Neural cell (in vitro differentiated cells): ENCODE results near the gene POLR2B.
A peak's percentile ranks its signal among the peaks of the same experiment; 100 is the strongest.

Experiments
- EP300 ChIP-seq: fragments of 450-650 bp; conservative IDR thresholded peaks from 2 replicates; pipeline ENCODE4 v1.6.1; 2014; ENCODE audit warnings: antibody characterized with exemption, mild to moderate bottlenecking, moderate library complexity; ENCODE audit not compliant: poor library complexity, severe bottlenecking
- EZH2 ChIP-seq: fragments of 200-600, 300-800 bp; shearing (Covaris generic), sonication (generic); IDR thresholded peaks from 2 replicates; pipeline ENCODE4 v1.6.1; 2014; ENCODE audit warnings: antibody characterized with exemption, low read length, borderline replicate concordance, mild to moderate bottlenecking; ENCODE audit not compliant: insufficient read depth, poor library complexity, severe bottlenecking
- POLR2AphosphoS5 ChIP-seq: IDR thresholded peaks from 2 replicates; pipeline ENCODE4 v1.6.1; 2012
- RAD21 ChIP-seq: fragments of 450-650 bp; conservative IDR thresholded peaks from 2 replicates; pipeline ENCODE4 v1.6.1; 2014; ENCODE audit warnings: antibody characterized with exemption, mild to moderate bottlenecking, moderate library complexity
- TF ChIP-seq, protein P1 (sequence below): fragments of 450-650 bp; IDR thresholded peaks from 2 replicates; pipeline ENCODE4 v1.5.1; 2014; ENCODE audit warnings: antibody characterized with exemption, mild to moderate bottlenecking, moderate library complexity; ENCODE audit not compliant: poor library complexity, severe bottlenecking

DNA sequence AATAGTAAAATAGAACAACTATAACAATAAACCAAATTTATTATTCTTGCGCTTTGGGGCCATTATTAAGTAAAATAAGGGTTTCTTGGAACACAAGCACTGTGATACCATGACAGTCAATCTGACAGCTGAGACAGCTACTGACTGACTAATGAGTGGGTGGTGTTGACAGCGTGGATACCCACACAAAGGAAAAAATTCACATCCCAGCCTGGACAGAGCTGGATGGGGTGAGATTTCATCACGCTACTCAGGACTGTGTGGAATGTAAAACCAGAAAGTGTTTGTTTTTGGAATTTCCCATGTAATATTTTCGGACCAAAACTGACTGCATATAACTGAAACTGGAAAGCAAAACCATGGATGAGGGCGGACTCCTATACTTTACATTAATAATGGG is 82.7 kb downstream of the POLR2B start:
- TF ChIP-seq POLR2AphosphoS5 = peak; percentile 72
- peak; percentile 91 for TF ChIP-seq EP300
- TF ChIP-seq, protein P1, sequence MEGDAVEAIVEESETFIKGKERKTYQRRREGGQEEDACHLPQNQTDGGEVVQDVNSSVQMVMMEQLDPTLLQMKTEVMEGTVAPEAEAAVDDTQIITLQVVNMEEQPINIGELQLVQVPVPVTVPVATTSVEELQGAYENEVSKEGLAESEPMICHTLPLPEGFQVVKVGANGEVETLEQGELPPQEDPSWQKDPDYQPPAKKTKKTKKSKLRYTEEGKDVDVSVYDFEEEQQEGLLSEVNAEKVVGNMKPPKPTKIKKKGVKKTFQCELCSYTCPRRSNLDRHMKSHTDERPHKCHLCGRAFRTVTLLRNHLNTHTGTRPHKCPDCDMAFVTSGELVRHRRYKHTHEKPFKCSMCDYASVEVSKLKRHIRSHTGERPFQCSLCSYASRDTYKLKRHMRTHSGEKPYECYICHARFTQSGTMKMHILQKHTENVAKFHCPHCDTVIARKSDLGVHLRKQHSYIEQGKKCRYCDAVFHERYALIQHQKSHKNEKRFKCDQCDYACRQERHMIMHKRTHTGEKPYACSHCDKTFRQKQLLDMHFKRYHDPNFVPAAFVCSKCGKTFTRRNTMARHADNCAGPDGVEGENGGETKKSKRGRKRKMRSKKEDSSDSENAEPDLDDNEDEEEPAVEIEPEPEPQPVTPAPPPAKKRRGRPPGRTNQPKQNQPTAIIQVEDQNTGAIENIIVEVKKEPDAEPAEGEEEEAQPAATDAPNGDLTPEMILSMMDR = no peak
- no peak for TF ChIP-seq RAD21
- no peak for TF ChIP-seq EZH2
